DMS53 (cell line): Measurements from ENCODE around the gene TPI1.

Experiments
- DNase-seq: peaks from one replicate; lab custom pipeline; 2025; lab: John Stamatoyannopoulos, UW

Gene TPI1

GRCh38 chr12:6867413-6868210 is at the start of gene TPI1:
Gene TPI1, plus strand, starts transcription at chr12:6867531. Its CDS starts 36 bp downstream, at chr12:6867567.
- DNase-seq = peak; percentile 96

GRCh38 chr12:6817662-6818157 is 49.6 kb upstream of the TPI1 start:
- no peak for DNase-seq

- DNase-seq = no peak
Measured at GRCh38 chr12:6818222-6818621, 49.1 kb upstream of the TPI1 start.

GRCh38 chr12:6818645-6819044 is 48.7 kb upstream of the TPI1 start:
- no peak for DNase-seq

GRCh38 chr12:6819106-6820030 is 48.0 kb upstream of the TPI1 start:
- no peak for DNase-seq

GRCh38 chr12:6820166-6820565 is 47.2 kb upstream of the TPI1 start:
- no peak for DNase-seq

GRCh38 chr12:6821591-6822425 is 45.5 kb upstream of the TPI1 start, which contains the start of gene GPR162:
Gene GPR162, plus strand, starts transcription at chr12:6821821. Its CDS starts 2,078 bp downstream, at chr12:6823899.
- DNase-seq = peak; percentile 89

GRCh38 chr12:6822426-6823135 is 44.8 kb upstream of the TPI1 start:
- DNase-seq = no peak

GRCh38 chr12:6823182-6824084 is 43.9 kb upstream of the TPI1 start:
- no peak for DNase-seq

GRCh38 chr12:6824085-6824775 is 43.1 kb upstream of the TPI1 start:
- no peak for DNase-seq

GRCh38 chr12:6824901-6825381 is 42.4 kb upstream of the TPI1 start:
- peak; percentile 59 for DNase-seq

GRCh38 chr12:6825398-6826124 is 41.8 kb upstream of the TPI1 start:
- peak; percentile 95 for DNase-seq

- DNase-seq = no peak
Measured at GRCh38 chr12:6826125-6826733, 41.1 kb upstream of the TPI1 start.

- DNase-seq = no peak
Measured at GRCh38 chr12:6826734-6827436, 40.4 kb upstream of the TPI1 start.

- DNase-seq = peak; percentile 92
Measured at GRCh38 chr12:6827437-6827911, 39.9 kb upstream of the TPI1 start.

- DNase-seq = peak; percentile 79
Measured at GRCh38 chr12:6827982-6828780, 39.1 kb upstream of the TPI1 start, which contains the start of gene P3H3. Gene P3H3, plus strand, starts transcription at chr12:6828407. Its CDS starts 34 bp downstream, at chr12:6828441.
